Stimulated activated CD8-positive, alpha-beta memory T cell treated with anti-CD3 and anti-CD28 coated beads, Interleukin-12 subunit alpha, Interleukin-12 subunit beta, amount 100 ng/mL, for 24 hours (primary cell): Measurements from ENCODE around the gene AUTS2.
"Not testable (repeated sequence)": the region's sequence is repeated elsewhere in the genome, so short reads cannot be mapped to it uniquely, and the experiment has no call there.

ENCODE experiments used
- DNase-seq: peaks from one replicate; pipeline ENCODE4 v3.0.0-alpha.2; 2020; ENCODE audit errors: extremely low read depth

Gene AUTS2

GRCh38 chr7:70810558-70811139 is 1212.4 kb downstream of the AUTS2 start:
- DNase-seq: no peak

GRCh38 chr7:70812511-70812910 is 1214.2 kb downstream of the AUTS2 start:
- no peak for DNase-seq

GRCh38 chr7:70822490-70822889 is 1224.2 kb downstream of the AUTS2 start:
- not testable (repeated sequence) for DNase-seq

- peak; percentile 11 for DNase-seq
Measured at GRCh38 chr7:70829221-70830059, 1231.2 kb downstream of the AUTS2 start.

GRCh38 chr7:70830060-70830395 is 1231.8 kb downstream of the AUTS2 start:
- DNase-seq: no peak

- DNase-seq: no peak
Measured at GRCh38 chr7:70830426-70830825, 1232.2 kb downstream of the AUTS2 start.

GRCh38 chr7:70833726-70834125 is 1235.5 kb downstream of the AUTS2 start:
- no peak for DNase-seq

GRCh38 chr7:70834424-70834823 is 1236.1 kb downstream of the AUTS2 start:
- DNase-seq: no peak

GRCh38 chr7:70835658-70836057 is 1237.4 kb downstream of the AUTS2 start:
- DNase-seq: no peak

- no peak for DNase-seq
Measured at GRCh38 chr7:70836279-70836678, 1238.0 kb downstream of the AUTS2 start.

GRCh38 chr7:70836946-70837345 is 1238.7 kb downstream of the AUTS2 start:
- no peak for DNase-seq

- no peak for DNase-seq
Measured at GRCh38 chr7:70837589-70837988, 1239.3 kb downstream of the AUTS2 start.

GRCh38 chr7:70838292-70838907 is 1240.1 kb downstream of the AUTS2 start:
- DNase-seq: no peak
